ENCODE data around the gene PCDHB11.
"Not testable (repeated sequence)": the region's sequence is repeated elsewhere in the genome, so short reads cannot be mapped to it uniquely, and the experiment has no call there.

PCDHB11 gene

GRCh38 chr5:141196363-141196762, 3.1 kb upstream of the PCDHB11 start:
- no peak for TF ChIP-seq CTCF (IDR thresholded peaks at IDR 0.05)
- Histone ChIP-seq H3K27me3 (peaks cover 19% of the 10 kb centered on the region), H3K27ac (no peak overlapping the region), H3K4me3 (ENCODE audit: low read depth in 1 of 2, low read length in 1 of 2) (no peak overlapping the region), H3K9me3 (no peaks in the 10 kb centered on the region), H3K4me1 (ENCODE audit: control insufficient read depth in 1 of 2, insufficient read depth in 1 of 2, low read depth in 1 of 2, low read length in 1 of 2) (no peaks in the 10 kb centered on the region), H3K36me3 (no peaks in the 10 kb centered on the region)

- H3K4me3 ChIP-seq (ENCODE audit: low read depth in 1 of 2, low read length in 1 of 2); H3K4me1 ChIP-seq (ENCODE audit: control insufficient read depth in 1 of 2, insufficient read depth in 1 of 2, low read depth in 1 of 2, low read length in 1 of 2); H3K9me3 ChIP-seq; H3K36me3 ChIP-seq; H3K27ac ChIP-seq: not testable (repeated sequence)
- H3K27me3 ChIP-seq = peaks cover 15% of the 10 kb centered on the region
Observed at GRCh38 chr5:141201126-141201525, 1.7 kb downstream of the PCDHB11 start.

- H3K4me3 ChIP-seq (ENCODE audit: low read depth in 1 of 2, low read length in 1 of 2); H3K27ac ChIP-seq; H3K4me1 ChIP-seq (ENCODE audit: control insufficient read depth in 1 of 2, insufficient read depth in 1 of 2, low read depth in 1 of 2, low read length in 1 of 2); H3K9me3 ChIP-seq; H3K36me3 ChIP-seq: not testable (repeated sequence)
- H3K27me3 ChIP-seq = peaks cover 15% of the 10 kb centered on the region
Observed at GRCh38 chr5:141201646-141202045, 2.2 kb downstream of the PCDHB11 start.

GRCh38 chr5:141208478-141208877, 9.1 kb downstream of the PCDHB11 start, which contains the start of gene PCDHB12:
Gene PCDHB12, plus strand, starts transcription at chr5:141208719. Its CDS starts 189 bp downstream, at chr5:141208908.
- Histone ChIP-seq H3K4me1 (ENCODE audit: control insufficient read depth in 1 of 2, insufficient read depth in 1 of 2, low read depth in 1 of 2, low read length in 1 of 2) (no peaks in the 10 kb centered on the region), H3K27ac (no peak within 1 kb of the TSS), H3K27me3 (peaks cover 44% of the 10 kb centered on the region), H3K9me3 (peaks cover 7% of the 10 kb centered on the region), H3K4me3 (ENCODE audit: low read depth in 1 of 2, low read length in 1 of 2) (no peak within 1 kb of the TSS), H3K36me3 (no peaks in the 10 kb centered on the region)
- TF ChIP-seq CTCF (IDR thresholded peaks at IDR 0.05) = no peak

GRCh38 chr5:141210281-141210680, 10.9 kb downstream of the PCDHB11 start:
- not testable (repeated sequence) for H3K36me3 ChIP-seq; H3K9me3 ChIP-seq; H3K4me1 ChIP-seq (ENCODE audit: control insufficient read depth in 1 of 2, insufficient read depth in 1 of 2, low read depth in 1 of 2, low read length in 1 of 2); H3K27ac ChIP-seq; H3K4me3 ChIP-seq (ENCODE audit: low read depth in 1 of 2, low read length in 1 of 2)
- H3K27me3 ChIP-seq = peaks cover 56% of the 10 kb centered on the region

GRCh38 chr5:141210849-141211248, 11.4 kb downstream of the PCDHB11 start:
- peaks cover 60% of the 10 kb centered on the region for H3K27me3 ChIP-seq
- not testable (repeated sequence) for H3K36me3 ChIP-seq; H3K4me1 ChIP-seq (ENCODE audit: control insufficient read depth in 1 of 2, insufficient read depth in 1 of 2, low read depth in 1 of 2, low read length in 1 of 2); H3K4me3 ChIP-seq (ENCODE audit: low read depth in 1 of 2, low read length in 1 of 2); H3K27ac ChIP-seq; H3K9me3 ChIP-seq

GRCh38 chr5:141213656-141214339, 14.4 kb downstream of the PCDHB11 start, which contains the start of gene PCDHB13:
Gene PCDHB13, plus strand, starts transcription at chr5:141213919. Its CDS starts 205 bp downstream, at chr5:141214124.
- not testable (repeated sequence) for H3K4me3 ChIP-seq (ENCODE audit: low read depth in 1 of 2, low read length in 1 of 2); H3K27ac ChIP-seq; H3K4me1 ChIP-seq (ENCODE audit: control insufficient read depth in 1 of 2, insufficient read depth in 1 of 2, low read depth in 1 of 2, low read length in 1 of 2); H3K9me3 ChIP-seq; H3K36me3 ChIP-seq
- H3K27me3 ChIP-seq = peaks cover 62% of the 10 kb centered on the region

- not testable (repeated sequence) for H3K4me3 ChIP-seq (ENCODE audit: low read depth in 1 of 2, low read length in 1 of 2); H3K27ac ChIP-seq; H3K4me1 ChIP-seq (ENCODE audit: control insufficient read depth in 1 of 2, insufficient read depth in 1 of 2, low read depth in 1 of 2, low read length in 1 of 2); H3K9me3 ChIP-seq; H3K36me3 ChIP-seq
- peaks cover 55% of the 10 kb centered on the region for H3K27me3 ChIP-seq
Observed at GRCh38 chr5:141214583-141214982, 15.2 kb downstream of the PCDHB11 start.

- H3K36me3 ChIP-seq; H3K9me3 ChIP-seq; H3K27ac ChIP-seq; H3K4me1 ChIP-seq (ENCODE audit: control insufficient read depth in 1 of 2, insufficient read depth in 1 of 2, low read depth in 1 of 2, low read length in 1 of 2); H3K4me3 ChIP-seq (ENCODE audit: low read depth in 1 of 2, low read length in 1 of 2): not testable (repeated sequence)
- peaks cover 46% of the 10 kb centered on the region for H3K27me3 ChIP-seq
Observed at GRCh38 chr5:141215504-141215903, 16.1 kb downstream of the PCDHB11 start.

- not testable (repeated sequence) for H3K36me3 ChIP-seq; H3K9me3 ChIP-seq; H3K4me3 ChIP-seq (ENCODE audit: low read depth in 1 of 2, low read length in 1 of 2); H3K27ac ChIP-seq; H3K4me1 ChIP-seq (ENCODE audit: control insufficient read depth in 1 of 2, insufficient read depth in 1 of 2, low read depth in 1 of 2, low read length in 1 of 2)
- H3K27me3 ChIP-seq = peaks cover 43% of the 10 kb centered on the region
Observed at GRCh38 chr5:141216035-141216434, 16.6 kb downstream of the PCDHB11 start.
